Activated CD4-positive, alpha-beta memory T cell treated with anti-CD3 and anti-CD28 coated beads, Interleukin-2, amount 10 ng/mL, durations not matched to agents 7 days and 5 days (primary cell): ENCODE data around the gene NOX1. TPM values are rescaled to one million over a fixed set of nuclear protein-coding genes. Genes with fewer than 3 reads are reported as not detected.
"Not testable (repeated sequence)": the region's sequence is repeated elsewhere in the genome, so short reads cannot be mapped to it uniquely, and the experiment has no call there.

Source experiments
- CTCF ChIA-PET: fragments of 350-600 bp; sonication (Branson Sonifier 250); formaldehyde crosslinking; loops from one replicate; lab custom pipeline; 2021; ENCODE audit warnings: antibody characterized with exemption, inconsistent platforms; lab: Charles Lee
- POLR2A ChIA-PET: fragments of 350-600 bp; sonication (Branson Sonifier 250); formaldehyde crosslinking; loops from one replicate; lab custom pipeline; 2021; ENCODE audit warnings: antibody characterized with exemption; lab: Charles Lee
- DNase-seq: peaks from one replicate; pipeline ENCODE4 v3.0.0-alpha.2; 2020
- H3K27ac Mint-ChIP-seq: one replicate; pipeline ENCODE4 v1.8.0; 2021; ENCODE audit warnings: mild to moderate bottlenecking, mixed read lengths
- H3K27me3 Mint-ChIP-seq: one replicate; pipeline ENCODE4 v1.8.0; 2021; ENCODE audit warnings: mixed read lengths
- H3K36me3 Mint-ChIP-seq: one replicate; pipeline ENCODE4 v1.8.0; 2021; ENCODE audit warnings: low read depth, mixed read lengths
- H3K4me1 Mint-ChIP-seq: one replicate; pipeline ENCODE4 v1.8.0; 2021; ENCODE audit warnings: mixed read lengths
- H3K4me3 Mint-ChIP-seq: one replicate; pipeline ENCODE4 v1.8.0; 2021; ENCODE audit warnings: mild to moderate bottlenecking, mixed read lengths
- H3K9me3 Mint-ChIP-seq: one replicate; pipeline ENCODE4 v1.8.0; 2021; ENCODE audit warnings: mixed read lengths
- total RNA-seq, 2 experiments: library from RNA; stranded (reverse); gene quantifications; one replicate each; pipeline ENCODE4 v1.2.3, GENCODE V29; 2021

The NOX1 gene
- total RNA-seq, 2 experiments from 2014 or later, result not detected

- H3K4me3 Mint-ChIP-seq, DNase-seq, H3K27ac Mint-ChIP-seq, POLR2A ChIA-PET, H3K36me3 Mint-ChIP-seq, CTCF ChIA-PET, H3K4me1 Mint-ChIP-seq, H3K9me3 Mint-ChIP-seq: not testable (repeated sequence)
- peaks cover 30% of the 10 kb centered on the region for H3K27me3 Mint-ChIP-seq
Observed at GRCh38 chrX:100808265-100808664, 65.9 kb downstream of the NOX1 start.

- ChIA-PET CTCF (no interaction called here), POLR2A (no interaction called here)
- Mint-ChIP-seq H3K36me3 (no peaks in the 10 kb centered on the region), H3K4me1 (no peaks in the 10 kb centered on the region), H3K4me3 (no peak overlapping the region), H3K9me3 (no peaks in the 10 kb centered on the region), H3K27ac (no peak overlapping the region), H3K27me3 (peaks cover 19% of the 10 kb centered on the region)
- DNase-seq, result no peak
Observed at GRCh38 chrX:100804780-100805179, 69.4 kb downstream of the NOX1 start.

- DNase-seq, result no peak
- POLR2A ChIA-PET, result no interaction called here
- Mint-ChIP-seq H3K36me3 (no peaks in the 10 kb centered on the region), H3K4me3 (no peak overlapping the region), H3K9me3 (no peaks in the 10 kb centered on the region), H3K27ac (no peak overlapping the region), H3K4me1 (no peaks in the 10 kb centered on the region), H3K27me3 (peaks cover 12% of the 10 kb centered on the region)
- CTCF ChIA-PET, result interaction anchor here (1.3 kb wide), 1 partner anchor 34 kb away, joined by 3 read pairs; no protein-coding TSS in a partner anchor
Observed at GRCh38 chrX:100802843-100803242, 71.3 kb downstream of the NOX1 start.

GRCh38 chrX:100798484-100799214 lies 75.5 kb downstream of the NOX1 start:
- Mint-ChIP-seq H3K36me3 (no peaks in the 10 kb centered on the region), H3K4me3 (no peak overlapping the region), H3K4me1 (no peaks in the 10 kb centered on the region), H3K27me3 (no peaks in the 10 kb centered on the region), H3K27ac (no peak overlapping the region), H3K9me3 (no peaks in the 10 kb centered on the region)
- POLR2A ChIA-PET, result no interaction called here
- no peak for DNase-seq
- CTCF ChIA-PET, result no interaction called here

- Mint-ChIP-seq H3K4me3 (no peak overlapping the region), H3K4me1 (no peaks in the 10 kb centered on the region), H3K9me3 (no peaks in the 10 kb centered on the region), H3K27ac (no peak overlapping the region), H3K27me3 (no peaks in the 10 kb centered on the region), H3K36me3 (no peaks in the 10 kb centered on the region)
- ChIA-PET CTCF (no interaction called here), POLR2A (no interaction called here)
- no peak for DNase-seq
Observed at GRCh38 chrX:100797359-100797758, 76.8 kb downstream of the NOX1 start.

GRCh38 chrX:100796371-100796770 lies 77.8 kb downstream of the NOX1 start:
- H3K36me3 Mint-ChIP-seq, DNase-seq, H3K4me3 Mint-ChIP-seq, H3K27ac Mint-ChIP-seq, POLR2A ChIA-PET, H3K9me3 Mint-ChIP-seq, CTCF ChIA-PET, H3K4me1 Mint-ChIP-seq, H3K27me3 Mint-ChIP-seq: not testable (repeated sequence)

Other genes starting within 250 kb of the NOX1 start
- not detected for gene TSPAN6, start 237.6 kb downstream of the NOX1 start, total RNA-seq
- not detected for gene SRPX2, start 230.2 kb downstream of the NOX1 start, total RNA-seq
- gene SYTL4, start 142.2 kb downstream of the NOX1 start, total RNA-seq, result not detected
- 10 to 100 TPM; 33.3 to 36.3 TPM for gene CSTF2, start 54.0 kb downstream of the NOX1 start, total RNA-seq
- under 1 TPM; 0.15 to 0.35 TPM for gene XKRX, start 54.6 kb upstream of the NOX1 start, total RNA-seq
- gene ARL13A, start 95.3 kb upstream of the NOX1 start, total RNA-seq, result not detected
- 10 to 100 TPM; 21.1 to 24.0 TPM for gene TRMT2B, start 177.8 kb upstream of the NOX1 start, total RNA-seq
- not detected for gene TMEM35A, start 204.5 kb upstream of the NOX1 start, total RNA-seq
- 10 to 100 TPM; 25.0 to 25.9 TPM for gene CENPI, start 223.8 kb upstream of the NOX1 start, total RNA-seq